Stimulated activated naive CD8-positive, alpha-beta T cell treated with anti-CD3 and anti-CD28 coated beads, Interleukin-15, Interleukin-2, amounts not matched to agents 100 ng/mL and 50 ng/mL, for 24 hours (primary cell): ENCODE data around the gene PPP6C.
"Not testable (repeated sequence)": the region's sequence is repeated elsewhere in the genome, so short reads cannot be mapped to it uniquely, and the experiment has no call there.

ENCODE experiments used
- H3K27ac Mint-ChIP-seq: one replicate; pipeline ENCODE4 v1.8.0; 2021; ENCODE audit warnings: mild to moderate bottlenecking, mixed read lengths
- H3K27me3 Mint-ChIP-seq: one replicate; pipeline ENCODE4 v1.8.0; 2021; ENCODE audit warnings: mixed read lengths
- H3K36me3 Mint-ChIP-seq: one replicate; pipeline ENCODE4 v1.8.0; 2021; ENCODE audit warnings: low read depth, mixed read lengths
- H3K4me1 Mint-ChIP-seq: one replicate; pipeline ENCODE4 v1.8.0; 2021; ENCODE audit warnings: low read depth, mixed read lengths
- H3K4me3 Mint-ChIP-seq: one replicate; pipeline ENCODE4 v1.8.0; 2021; ENCODE audit warnings: mild to moderate bottlenecking, mixed read lengths
- H3K9me3 Mint-ChIP-seq: one replicate; pipeline ENCODE4 v1.8.0; 2021; ENCODE audit warnings: mixed read lengths

Gene PPP6C

GRCh38 chr9:125189361-125190289, at the start of gene PPP6C:
PPP6C (minus strand) TSS chr9:125189803; CDS start chr9:125189718, 85 bp downstream.
- H3K36me3 Mint-ChIP-seq: peaks cover 3% of the 10 kb centered on the region
- H3K4me1 Mint-ChIP-seq: peaks cover 69% of the 10 kb centered on the region
- no peaks in the 10 kb centered on the region for H3K27me3 Mint-ChIP-seq
- H3K9me3 Mint-ChIP-seq: no peaks in the 10 kb centered on the region
- H3K27ac Mint-ChIP-seq: peak within 1 kb of the TSS; percentile 96
- peak within 1 kb of the TSS; percentile 98 for H3K4me3 Mint-ChIP-seq

- peaks cover 4% of the 10 kb centered on the region for H3K27me3 Mint-ChIP-seq
- peaks cover 69% of the 10 kb centered on the region for H3K36me3 Mint-ChIP-seq
- H3K4me1 Mint-ChIP-seq: peaks cover 73% of the 10 kb centered on the region
- no peaks in the 10 kb centered on the region for H3K9me3 Mint-ChIP-seq
- peak overlapping the region; percentile 99 for H3K4me3 Mint-ChIP-seq
- H3K27ac Mint-ChIP-seq: peak overlapping the region; percentile 91
Observed at GRCh38 chr9:125238915-125239446, 49.4 kb upstream of the PPP6C start.

GRCh38 chr9:125238127-125238914, 48.7 kb upstream of the PPP6C start:
- Mint-ChIP-seq H3K27me3 (peaks cover 4% of the 10 kb centered on the region), H3K4me1 (peaks cover 70% of the 10 kb centered on the region), H3K9me3 (no peaks in the 10 kb centered on the region), H3K27ac (peak overlapping the region; percentile 91), H3K4me3 (peak overlapping the region; percentile 99), H3K36me3 (peaks cover 74% of the 10 kb centered on the region)

GRCh38 chr9:125236520-125237159, 47.0 kb upstream of the PPP6C start:
- not testable (repeated sequence) for H3K9me3 Mint-ChIP-seq, H3K27me3 Mint-ChIP-seq
- Mint-ChIP-seq H3K27ac (peak overlapping the region; percentile 91), H3K4me3 (peak overlapping the region; percentile 99), H3K36me3 (peaks cover 78% of the 10 kb centered on the region), H3K4me1 (peaks cover 55% of the 10 kb centered on the region)

- Mint-ChIP-seq H3K4me3 (peak overlapping the region; percentile 99), H3K27ac (peak overlapping the region; percentile 91), H3K9me3 (no peaks in the 10 kb centered on the region), H3K36me3 (peaks cover 72% of the 10 kb centered on the region), H3K27me3 (no peaks in the 10 kb centered on the region), H3K4me1 (peaks cover 50% of the 10 kb centered on the region)
Observed at GRCh38 chr9:125235804-125236519, 46.4 kb upstream of the PPP6C start.

- not testable (repeated sequence) for H3K27ac Mint-ChIP-seq, H3K9me3 Mint-ChIP-seq, H3K4me3 Mint-ChIP-seq, H3K27me3 Mint-ChIP-seq
- peaks cover 43% of the 10 kb centered on the region for H3K4me1 Mint-ChIP-seq
- H3K36me3 Mint-ChIP-seq: peaks cover 64% of the 10 kb centered on the region
Observed at GRCh38 chr9:125234099-125234498, 44.5 kb upstream of the PPP6C start.

GRCh38 chr9:125233678-125234077, 44.1 kb upstream of the PPP6C start:
- Mint-ChIP-seq H3K9me3 (no peaks in the 10 kb centered on the region), H3K4me3 (no peak overlapping the region), H3K27me3 (no peaks in the 10 kb centered on the region), H3K27ac (peak overlapping the region; percentile 63), H3K36me3 (peaks cover 60% of the 10 kb centered on the region), H3K4me1 (peaks cover 39% of the 10 kb centered on the region)

GRCh38 chr9:125227761-125228160, 38.2 kb upstream of the PPP6C start:
- H3K27ac Mint-ChIP-seq: no peak overlapping the region
- peaks cover 34% of the 10 kb centered on the region for H3K36me3 Mint-ChIP-seq
- no peaks in the 10 kb centered on the region for H3K27me3 Mint-ChIP-seq
- no peak overlapping the region for H3K4me3 Mint-ChIP-seq
- H3K4me1 Mint-ChIP-seq: no peaks in the 10 kb centered on the region
- no peaks in the 10 kb centered on the region for H3K9me3 Mint-ChIP-seq

GRCh38 chr9:125224858-125225257, 35.3 kb upstream of the PPP6C start:
- not testable (repeated sequence) for H3K4me1 Mint-ChIP-seq, H3K9me3 Mint-ChIP-seq, H3K27me3 Mint-ChIP-seq, H3K27ac Mint-ChIP-seq, H3K4me3 Mint-ChIP-seq
- H3K36me3 Mint-ChIP-seq: peaks cover 37% of the 10 kb centered on the region

GRCh38 chr9:125218621-125219020, 29.0 kb upstream of the PPP6C start:
- Mint-ChIP-seq H3K36me3 (peaks cover 54% of the 10 kb centered on the region), H3K4me1 (no peaks in the 10 kb centered on the region), H3K9me3 (no peaks in the 10 kb centered on the region), H3K27me3 (no peaks in the 10 kb centered on the region), H3K4me3 (no peak overlapping the region), H3K27ac (no peak overlapping the region)

GRCh38 chr9:125214186-125214585, 24.6 kb upstream of the PPP6C start:
- no peaks in the 10 kb centered on the region for H3K9me3 Mint-ChIP-seq
- H3K36me3 Mint-ChIP-seq: peaks cover 68% of the 10 kb centered on the region
- no peak overlapping the region for H3K27ac Mint-ChIP-seq

GRCh38 chr9:125204477-125204876, 14.9 kb upstream of the PPP6C start:
- H3K27ac Mint-ChIP-seq: peak overlapping the region; percentile 46
- H3K27me3 Mint-ChIP-seq: no peaks in the 10 kb centered on the region
- no peaks in the 10 kb centered on the region for H3K9me3 Mint-ChIP-seq
- peaks cover 16% of the 10 kb centered on the region for H3K4me1 Mint-ChIP-seq
- H3K4me3 Mint-ChIP-seq: no peak overlapping the region
- H3K36me3 Mint-ChIP-seq: peaks cover 58% of the 10 kb centered on the region

More at GRCh38 chr9:125214186-125214585, 24.6 kb upstream of the PPP6C start:
- H3K4me1 Mint-ChIP-seq: no peaks in the 10 kb centered on the region
- H3K4me3 Mint-ChIP-seq: no peak overlapping the region
- H3K27me3 Mint-ChIP-seq: no peaks in the 10 kb centered on the region

GRCh38 chr9:125202846-125203618, 13.4 kb upstream of the PPP6C start:
- Mint-ChIP-seq H3K4me3 (no peak overlapping the region), H3K36me3 (peaks cover 47% of the 10 kb centered on the region), H3K4me1 (peaks cover 22% of the 10 kb centered on the region), H3K27ac (no peak overlapping the region), H3K9me3 (no peaks in the 10 kb centered on the region), H3K27me3 (no peaks in the 10 kb centered on the region)
